K562 (cell line): ENCODE data around the gene YLPM1. TPM values are rescaled to one million over a fixed set of nuclear protein-coding genes. Genes with fewer than 3 reads are reported as not detected.
A peak's percentile ranks its signal among the peaks of the same experiment; 100 is the strongest.

ENCODE experiments used
- ATAC-seq: fragments of 200-7000 bp; cut with Tn5 transposase; 3 replicates; pipeline ENCODE4 v1.9.1; 2020; ENCODE audit warnings: moderate library complexity
- BruUV-seq: library from RNA; stranded (reverse); fragments of 400-500 nt; replicated peaks from 2 replicates; lab custom pipeline; 2021; lab: Mats Ljungman, UMichigan
- CTCF ChIA-PET: fragments of 300-600 bp; formaldehyde crosslinking; extraction: SDS; loops from one replicate; lab custom pipeline; 2021; ENCODE audit warnings: low intra/inter-chr PET ratio; lab: Yijun Ruan, JAX
- POLR2A ChIA-PET: fragments of 300-600, 350-650 bp; sonication (Branson Sonifier 250); formaldehyde crosslinking; extraction: SDS; loops from one replicate; lab custom pipeline; 2021; ENCODE audit warnings: antibody characterized with exemption, inconsistent platforms; lab: Yijun Ruan, JAX
- DNase-seq, 4 experiments: peaks; one replicate each; pipeline versions ENCODE4 v3.0.0 to v3.0.0-alpha.2; 2011 to 2018; ENCODE audit warnings: low spot score in 3 of 4, mixed read lengths in 3 of 4; ENCODE audit errors: extremely low read depth in 1 of 4
- FAIRE-seq: peaks from 2 replicates; lab custom pipeline; 2011; peaks lifted over from hg19 to GRCh38; lab: Jason Lieb, UNC
- H2AFZ ChIP-seq: 2 replicates; pipeline ENCODE4 v1.6.0; 2011; ENCODE audit warnings: low read depth, low read length, control low read depth, inconsistent platforms
- H3K27ac ChIP-seq: fragments of 200-600 bp; 3 replicates; pipeline ENCODE4 v1.8.0; 2011; ENCODE audit warnings: low read depth, mild to moderate bottlenecking, control low read depth, inconsistent platforms, low read length, moderate library complexity, mixed read lengths; ENCODE audit errors: extremely low read depth
- H3K27me3 ChIP-seq, 2 experiments: fragments of 300-600 bp in 1 of 2; 2 replicates in 1 of 2; 3 replicates in 1 of 2; pipeline versions ENCODE4 v1.6.0 to v1.8.0; 2011; ENCODE audit warnings: inconsistent platforms in 2 of 2, low read length in 2 of 2, mild to moderate bottlenecking in 1 of 2, mixed read lengths in 1 of 2, moderate library complexity in 1 of 2; ENCODE audit not compliant: control insufficient read depth in 2 of 2, insufficient read depth in 2 of 2
- H3K36me3 ChIP-seq: fragments of 300-600 bp; 3 replicates; pipeline ENCODE4 v1.8.0; 2011; ENCODE audit warnings: mild to moderate bottlenecking, low read length, inconsistent platforms; ENCODE audit not compliant: control insufficient read depth, insufficient read depth
- H3K4me1 ChIP-seq, 2 experiments: fragments of 200-600 bp in 1 of 2; replicated peaks in 1 of 2; 2 replicates in 1 of 2; 3 replicates in 1 of 2; pipeline versions ENCODE4 v1.5.1 to v1.8.0; 2011; ENCODE audit warnings: inconsistent platforms in 2 of 2, low read length in 2 of 2, mild to moderate bottlenecking in 1 of 2, mixed read lengths in 1 of 2, moderate library complexity in 1 of 2; ENCODE audit not compliant: control insufficient read depth in 2 of 2, insufficient read depth in 2 of 2
- H3K4me2 ChIP-seq: 2 replicates; pipeline ENCODE4 v1.6.1; 2011; ENCODE audit warnings: low read length, control low read depth, inconsistent platforms, mixed read lengths; ENCODE audit not compliant: insufficient read depth
- H3K4me3 ChIP-seq: fragments of 200-600 bp; sonication (generic), shearing (Covaris generic); 2 replicates; pipeline ENCODE4 v1.5.1; 2016; ENCODE audit warnings: control low read depth, inconsistent platforms
- H3K79me2 ChIP-seq: fragments of 200-600 bp; 3 replicates; pipeline ENCODE4 v1.8.0; 2011; ENCODE audit warnings: low read length, inconsistent platforms; ENCODE audit not compliant: control insufficient read depth, insufficient read depth
- H3K9ac ChIP-seq, 2 experiments: 2 replicates each; pipeline versions ENCODE4 v1.6.0 to v1.6.1; 2011; ENCODE audit warnings: low read depth in 2 of 2, low read length in 2 of 2, control low read depth in 1 of 2, inconsistent platforms in 1 of 2, mild to moderate bottlenecking in 1 of 2, mixed read lengths in 1 of 2; ENCODE audit not compliant: insufficient read depth in 1 of 2
- H3K9me1 ChIP-seq: one replicate; pipeline ENCODE4 v1.6.0; 2011; ENCODE audit warnings: inconsistent platforms, mild to moderate bottlenecking, low read length, moderate library complexity; ENCODE audit not compliant: control insufficient read depth, insufficient read depth
- H3K9me3 ChIP-seq: replicated peaks from 2 replicates; pipeline ENCODE4 v1.5.1; 2011; ENCODE audit warnings: low read depth, low read length, inconsistent platforms; ENCODE audit not compliant: control insufficient read depth, insufficient read depth
- H4K20me1 ChIP-seq: replicated peaks from 2 replicates; pipeline ENCODE4 v1.6.1; 2011; ENCODE audit warnings: low read length, inconsistent platforms, mixed read lengths; ENCODE audit not compliant: control insufficient read depth, insufficient read depth
- ATF3 ChIP-seq, 2 experiments: fragments of 450-650 bp in 1 of 2; sonication (generic) in 1 of 2; formaldehyde crosslinking in 1 of 2; IDR thresholded peaks in 1 of 2; conservative IDR thresholded peaks in 1 of 2; 2 replicates each; pipeline versions ENCODE4 v1.6.1 to v1.8.1; 2016 to 2023; ENCODE audit warnings: mild to moderate bottlenecking in 2 of 2, moderate library complexity in 2 of 2, inconsistent platforms in 1 of 2, missing genetic modification reagents in 1 of 2
- DDX20 ChIP-seq: fragments of 450-650 bp; IDR thresholded peaks from 2 replicates; pipeline ENCODE4 v1.6.1; 2016; ENCODE audit warnings: missing genetic modification characterization, low read depth, mild to moderate bottlenecking, missing compliant biosample characterization, moderate library complexity
- E2F5 ChIP-seq: sonication (generic); formaldehyde crosslinking; IDR thresholded peaks from 2 replicates; pipeline ENCODE4 v1.8.0; 2022; ENCODE audit warnings: mild to moderate bottlenecking, missing genetic modification reagents
- FOXA3 ChIP-seq, 2 experiments: fragments of 450-650 bp in 1 of 2; sonication (generic) in 1 of 2; formaldehyde crosslinking; IDR thresholded peaks in 1 of 2; conservative IDR thresholded peaks in 1 of 2; 2 replicates each; pipeline versions ENCODE4 v1.4.0 to v1.8.0; 2020 to 2022; ENCODE audit warnings: mild to moderate bottlenecking in 2 of 2, missing genetic modification reagents in 1 of 2
- HES1 ChIP-seq: fragments of 450-650 bp; IDR thresholded peaks from 2 replicates; pipeline ENCODE4 v1.6.1; 2016; ENCODE audit warnings: low read depth, mild to moderate bottlenecking, moderate library complexity
- HMG20A ChIP-seq: fragments of 450-650 bp; formaldehyde crosslinking; conservative IDR thresholded peaks from 2 replicates; pipeline ENCODE4 v1.4.0; 2020; ENCODE audit warnings: mild to moderate bottlenecking, mixed read lengths
- KDM1A ChIP-seq, 2 experiments: fragments of 450-650 bp; IDR thresholded peaks; 2 replicates each; pipeline ENCODE4 v1.6.1; 2016; ENCODE audit warnings: mild to moderate bottlenecking in 2 of 2
- NFRKB ChIP-seq: fragments of 450-650 bp; IDR thresholded peaks from 2 replicates; pipeline ENCODE4 v1.6.1; 2016; ENCODE audit warnings: low read depth
- RBM17 ChIP-seq: fragments of 200-400 bp; formaldehyde crosslinking; IDR thresholded peaks from 2 replicates; pipeline ENCODE4 v1.6.1; 2017; ENCODE audit warnings: low read depth, mild to moderate bottlenecking, low read length, borderline replicate concordance
- RCOR1 ChIP-seq, 2 experiments: IDR thresholded peaks; 2 replicates each; pipeline ENCODE4 v1.6.1; 2012; ENCODE audit warnings: low read depth in 2 of 2, low read length in 2 of 2, borderline replicate concordance in 1 of 2, improper control_type of control experiment in 1 of 2
- ZBTB1 ChIP-seq: sonication (generic); formaldehyde crosslinking; IDR thresholded peaks from 2 replicates; pipeline ENCODE4 v1.8.1; 2023; ENCODE audit warnings: missing genetic modification reagents, low read depth, mild to moderate bottlenecking, borderline replicate concordance
- WGBS: fragments of 100-300 bp; shearing (Covaris generic); methylation state at CpG from one replicate; pipeline ENCODE4 v1.1.6; 2016; ENCODE audit warnings: low coverage, mixed read lengths; ENCODE audit not compliant: insufficient coverage; ENCODE audit errors: missing lambda C conversion rate; 5-methylcytosine and 5-hydroxymethylcytosine counted together
- in situ Hi-C: fragments of 300-500 bp; cut with MboI; formaldehyde crosslinking; loops from 4 replicates; pipeline ENCODE4 v1.15.0; 2018; ENCODE audit warnings: inconsistent platforms, mixed read lengths
- intact Hi-C: fragments of 100-400 bp; cut with micrococcal nuclease; formaldehyde crosslinking; loops from 2 replicates; pipeline ENCODE4 v1.14.2; 2022
- polyA plus RNA-seq, 8 experiments: library from polyadenylated mRNA; depleted of rRNA in 4 of 8; stranded (reverse) in 5 of 8; unstranded in 3 of 8; fragments of >200 nt; fragmentation: Nextera tagmentation in 2 of 8; fragmentation: Illumina TruSeq in 1 of 8; extraction: Ambion mirVana in 2 of 8; extraction: Trizol in 1 of 8; gene quantifications; 2 replicates each; pipeline versions ENCODE4 v1.2.1 to v1.2.3, GENCODE V29; 2011 to 2014; ENCODE audit warnings: inconsistent platforms in 1 of 8, missing spikeins in 1 of 8
- total RNA-seq, 7 experiments: library from RNA; depleted of rRNA in 6 of 7; stranded (reverse); fragments of >200 nt in 6 of 7; fragmentation: Illumina TruSeq in 2 of 7; extraction: Trizol in 2 of 7; gene quantifications; 2 replicates each; pipeline versions ENCODE4 v1.2.1 to v1.2.3, GENCODE V29; 2011 to 2021; ENCODE audit warnings: low replicate concordance in 1 of 7

YLPM1 gene
- total and polyA plus RNA-seq, 9 of the 15 experiments (the other 6 are each of a cell fraction or from before 2014, with no cell fraction given): 7.2 to 32.7 (median 14.6) TPM

- no peak for TF ChIP-seq E2F5 (CRISPR knock-in tag)
- no peak for TF ChIP-seq FOXA3 (CRISPR knock-in tag; conservative IDR thresholded peaks at IDR 0.05 in 1 of 2, IDR thresholded peaks at IDR 0.05 in 1 of 2)
- TF ChIP-seq RBM17: no peak
- no peak for TF ChIP-seq NFRKB
- TF ChIP-seq ZBTB1: no peak
Observed at GRCh38 chr14:74875941-74876913, 113.1 kb downstream of the YLPM1 start, which contains the start of gene PROX2 (continued).

GRCh38 chr14:74879427-74880182 lies 116.5 kb downstream of the YLPM1 start:
- ChIA-PET CTCF (no interaction called here), POLR2A (interaction anchor here (0.6 to 1.3 kb wide), 5 partner anchors 12 to 102 kb away, joined by 3 read pairs; partner anchors contain the start of gene RPS6KL1)
- ATAC-seq (no peak), DNase-seq (no peak), FAIRE-seq (no peak)
- H3K4me3 ChIP-seq: no peak overlapping the region
- H3K9me3 ChIP-seq: no peaks in the 10 kb centered on the region
- 19% methylated on average over 2 of the region's 3 CpGs for whole genome bisulfite sequencing
- no peak overlapping the region for H3K27ac ChIP-seq
- 0 out of 2 replicates have a peak, but pooled peaks have one; percentile 61 for TF ChIP-seq HMG20A
- TF ChIP-seq DDX20 (tag): no peak
- no peak for TF ChIP-seq ATF3 (IDR thresholded peaks at IDR 0.05)
- TF ChIP-seq ATF3 (CRISPR knock-in tag; conservative IDR thresholded peaks at IDR 0.05): no peak
- no peak for TF ChIP-seq HES1
- TF ChIP-seq RCOR1 (IDR thresholded peaks at IDR 0.05; ENCODE audit: borderline replicate concordance in 1 of 2, low read depth in 2 of 2, low read length in 2 of 2): peak in 1 of 2 experiments; percentile 86; a peak in 2 of 4 replicates
- peak; percentile 67 to 69 for TF ChIP-seq KDM1A (IDR thresholded peaks at IDR 0.05)
- H3K36me3 ChIP-seq: peaks cover 11% of the 10 kb centered on the region; the same call in 1 of the 3 replicates
- no peak overlapping the region for H3K9ac ChIP-seq
- intact Hi-C loops (no loop called here), in situ Hi-C loops (no loop called here)
- BruUV-seq: no TSS peak
- H3K79me2 ChIP-seq: peaks cover 29% of the 10 kb centered on the region
- peaks cover 13 to 17% of the 10 kb centered on the region in 2 experiments; a peak in 4 of 5 replicates for H3K4me1 ChIP-seq
- H2AFZ ChIP-seq: no peak overlapping the region
- no peak overlapping the region for H3K4me2 ChIP-seq
- H3K27me3 ChIP-seq: no peaks in the 10 kb centered on the region
- H3K9me1 ChIP-seq: no peaks in the 10 kb centered on the region
- H4K20me1 ChIP-seq: peaks cover 23% of the 10 kb centered on the region
